Stimulated activated CD8-positive, alpha-beta memory T cell treated with anti-CD3 and anti-CD28 coated beads, Interleukin-4, amount 100 ng/mL, for 1 hour (primary cell): ENCODE results near the gene CT45A9.
"Not testable (repeated sequence)": the region's sequence is repeated elsewhere in the genome, so short reads cannot be mapped to it uniquely, and the experiment has no call there.

ENCODE experiments used
- DNase-seq, 2 donors: peaks; one replicate each; pipeline ENCODE4 v3.0.0-alpha.2; 2020; ENCODE audit warnings: low read depth in 2 of 2, low spot score in 1 of 2

The CT45A9 gene

GRCh38 chrX:135871712-135872111 lies at the start of gene CT45A9:
Gene CT45A9, minus strand, starts transcription at chrX:135871812. Its CDS starts 3,751 bp downstream, at chrX:135868061.
- not testable (repeated sequence) for DNase-seq

GRCh38 chrX:135920516-135920915 lies 48.9 kb upstream of the CT45A9 start:
- not testable (repeated sequence) for DNase-seq

GRCh38 chrX:135914404-135914803 lies 42.8 kb upstream of the CT45A9 start:
- no peak for DNase-seq

- no peak for DNase-seq
Measured at GRCh38 chrX:135910251-135910650, 38.6 kb upstream of the CT45A9 start.

GRCh38 chrX:135893294-135893817 lies 21.7 kb upstream of the CT45A9 start, which contains the start of the genes CT45A10 and SAGE1:
Gene CT45A10, minus strand, starts transcription at chrX:135893444. Its CDS starts 8,100 bp downstream, at chrX:135885344.
Gene SAGE1, plus strand, starts transcription at chrX:135893716. Its CDS starts 2,527 bp downstream, at chrX:135896243.
- no peak for DNase-seq

GRCh38 chrX:135892781-135893180 lies 21.2 kb upstream of the CT45A9 start:
- no peak for DNase-seq

GRCh38 chrX:135890087-135890585 lies 18.5 kb upstream of the CT45A9 start:
- no peak for DNase-seq

- DNase-seq, result not testable (repeated sequence)
Measured at GRCh38 chrX:135888976-135889375, 17.4 kb upstream of the CT45A9 start.

GRCh38 chrX:135888230-135888629 lies 16.6 kb upstream of the CT45A9 start:
- DNase-seq, result not testable (repeated sequence)

- not testable (repeated sequence) for DNase-seq
Measured at GRCh38 chrX:135882741-135883140, 11.1 kb upstream of the CT45A9 start.

- DNase-seq, result not testable (repeated sequence)
Measured at GRCh38 chrX:135854438-135854837, 17.2 kb downstream of the CT45A9 start, which contains the start of gene CT45A8. Gene CT45A8, minus strand, starts transcription at chrX:135854538. Its CDS starts 3,755 bp downstream, at chrX:135850783.

- DNase-seq, result not testable (repeated sequence)
Measured at GRCh38 chrX:135837180-135837579, 34.4 kb downstream of the CT45A9 start, which contains the start of gene CT45A7. Gene CT45A7, minus strand, starts transcription at chrX:135837280. Its CDS starts 3,747 bp downstream, at chrX:135833533.

- not testable (repeated sequence) for DNase-seq
Measured at GRCh38 chrX:135819912-135820311, 51.7 kb downstream of the CT45A9 start, which contains the start of gene CT45A2. Gene CT45A2, minus strand, starts transcription at chrX:135820012. Its CDS starts 3,747 bp downstream, at chrX:135816265.
